CD4-positive, alpha-beta T cell treated with Interleukin-10 for 1 hour (primary cell): ENCODE results near the gene IL12RB2.
"Not testable (repeated sequence)": the region's sequence is repeated elsewhere in the genome, so short reads cannot be mapped to it uniquely, and the experiment has no call there.

Experiments
- DNase-seq: peaks from one replicate; pipeline ENCODE4 v3.0.0-alpha.2; 2020

The IL12RB2 gene

DNA sequence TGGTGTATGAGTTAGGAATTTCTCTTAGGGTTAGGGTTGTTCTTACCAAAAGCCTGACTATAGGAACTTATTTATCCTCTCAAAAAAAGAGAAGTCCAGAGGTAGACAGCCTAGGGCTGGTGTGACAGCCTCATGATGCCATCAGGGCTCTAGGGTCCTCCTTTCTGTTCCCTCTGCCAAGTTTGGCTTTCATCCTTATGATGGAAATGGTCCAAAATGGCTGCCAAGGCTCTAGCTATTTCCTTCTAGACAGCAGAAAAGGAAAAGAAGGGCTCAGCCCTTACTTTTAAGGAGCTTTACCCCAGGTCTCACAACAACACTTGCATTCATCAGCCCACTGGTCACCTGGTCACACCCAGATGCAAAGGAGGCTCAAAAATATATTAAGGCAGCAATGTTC lies 44.5 kb downstream of the IL12RB2 start:
- DNase-seq: no peak

DNA sequence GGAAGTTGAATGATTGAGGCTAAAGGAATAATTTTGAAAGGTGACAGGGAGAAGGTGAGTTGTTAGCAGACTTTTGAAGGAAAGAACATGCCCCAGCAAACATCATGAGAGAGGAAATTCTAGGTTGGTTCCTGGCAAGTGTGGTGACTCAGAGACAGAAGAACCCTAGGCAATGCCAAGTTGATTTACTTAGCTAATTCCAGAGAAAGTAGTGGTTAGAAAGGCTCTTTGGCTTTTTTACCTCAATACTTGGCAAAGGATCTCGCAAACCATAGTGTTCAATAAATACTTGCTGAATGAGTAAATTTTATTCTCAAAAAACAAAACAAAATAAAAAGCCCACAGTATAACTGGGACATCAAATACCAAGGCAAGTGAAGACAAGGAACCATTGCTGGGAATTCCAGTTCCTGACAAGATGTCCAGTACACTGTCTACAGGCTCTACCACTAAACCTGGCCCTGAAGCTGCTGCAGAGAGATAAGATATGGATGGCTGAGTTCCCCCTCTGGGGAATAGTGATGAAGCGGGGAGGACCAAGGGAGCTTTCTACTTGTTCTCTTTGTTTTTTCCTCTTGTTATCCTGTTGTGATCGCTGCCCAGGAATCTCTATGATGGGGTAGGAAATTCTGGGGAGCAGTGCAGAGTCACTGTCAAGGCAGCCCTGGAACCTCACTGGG lies 48.2 kb downstream of the IL12RB2 start:
- no peak for DNase-seq

DNA sequence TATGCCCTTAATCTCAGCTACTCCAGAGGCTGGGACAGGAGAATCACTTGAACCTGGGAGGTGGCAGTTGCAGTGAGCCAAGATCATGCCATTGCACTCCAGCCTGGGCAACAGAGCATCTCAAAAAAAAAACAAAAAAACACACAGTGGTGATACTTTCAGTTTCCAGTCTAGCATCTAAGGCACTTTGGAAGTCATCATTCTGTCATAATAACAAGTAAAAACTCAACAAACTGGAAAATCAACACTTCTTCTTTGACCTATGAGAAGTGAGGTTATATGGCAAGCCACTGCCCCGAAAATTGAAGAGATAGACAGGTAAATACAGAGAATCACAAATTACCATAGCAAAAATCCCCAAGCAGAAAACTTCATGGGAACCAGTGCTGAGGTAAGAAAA lies 51.9 kb downstream of the IL12RB2 start:
- DNase-seq: no peak

- DNase-seq: no peak
Measured at GRCh38 chr1:67361641-67362040, 54.0 kb downstream of the IL12RB2 start.

DNA sequence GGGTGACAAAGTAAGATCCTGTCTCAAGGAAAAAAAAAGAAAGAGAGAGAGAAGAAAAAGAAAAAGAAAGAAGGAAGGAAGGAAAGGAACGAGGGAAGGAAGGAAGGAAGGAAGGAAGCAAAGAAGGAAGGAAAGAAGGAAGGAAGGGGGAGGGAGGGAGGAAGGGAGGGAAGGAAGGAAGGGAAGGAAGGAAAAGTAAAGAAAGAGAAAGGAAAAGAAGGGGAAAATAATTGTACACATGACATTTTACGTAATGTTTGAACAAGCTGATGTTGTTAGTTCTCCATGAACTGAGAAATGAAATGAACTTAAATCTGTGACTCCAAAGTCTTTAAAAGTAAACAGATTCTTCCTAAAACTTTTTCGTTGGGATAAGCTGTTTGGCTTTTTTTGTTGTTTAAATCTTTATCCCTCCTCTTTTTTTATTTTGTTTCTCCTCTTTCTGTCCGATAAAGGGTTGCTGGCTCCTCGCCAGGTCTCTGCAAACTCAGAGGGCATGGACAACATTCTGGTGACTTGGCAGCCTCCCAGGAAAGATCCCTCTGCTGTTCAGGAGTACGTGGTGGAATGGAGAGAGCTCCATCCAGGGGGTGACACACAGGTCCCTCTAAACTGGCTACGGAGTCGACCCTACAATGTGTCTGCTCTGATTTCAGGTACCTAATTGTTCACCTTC lies 59.8 kb downstream of the IL12RB2 start:
- no peak for DNase-seq

GRCh38 chr1:67368046-67368514 lies 60.4 kb downstream of the IL12RB2 start:
- no peak for DNase-seq

DNA sequence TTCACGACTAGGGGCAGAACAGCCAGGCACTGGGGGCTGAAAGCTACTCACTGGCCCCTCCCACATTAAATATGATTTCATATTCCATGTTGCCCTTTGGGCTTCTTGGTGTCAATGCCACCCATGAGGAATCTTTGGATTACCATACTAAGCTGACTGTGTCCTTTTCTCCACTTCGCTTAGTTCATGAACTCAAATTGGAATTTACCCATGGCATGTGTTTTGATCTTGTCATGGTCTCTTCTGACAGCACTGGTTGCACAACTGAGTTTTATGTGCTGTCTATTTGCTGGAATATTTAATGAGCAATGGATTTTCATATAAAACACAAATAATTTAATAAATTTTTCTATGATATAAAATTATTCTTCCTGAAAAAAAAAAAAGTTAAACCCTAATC lies 63.4 kb downstream of the IL12RB2 start:
- no peak for DNase-seq

DNA sequence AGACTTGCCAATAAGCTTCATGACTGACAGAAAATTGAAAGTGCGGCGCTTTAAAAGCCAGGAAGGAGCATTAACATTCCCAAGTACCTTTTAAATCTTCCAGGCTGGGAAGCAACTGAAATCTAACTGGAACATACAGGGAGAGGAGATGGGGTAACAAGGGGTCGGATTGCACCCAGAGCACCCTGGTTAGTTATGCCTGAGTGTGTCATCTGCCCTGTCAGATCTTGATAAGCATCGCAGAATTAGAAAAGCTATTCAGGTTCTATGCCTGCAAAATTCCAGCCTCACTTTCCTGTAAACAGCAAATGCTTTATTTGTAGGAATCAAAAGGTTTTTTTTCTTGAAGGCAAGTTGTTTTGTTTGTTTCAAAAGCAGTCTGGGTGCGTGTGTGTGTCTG lies 64.0 kb downstream of the IL12RB2 start:
- no peak for DNase-seq

DNA sequence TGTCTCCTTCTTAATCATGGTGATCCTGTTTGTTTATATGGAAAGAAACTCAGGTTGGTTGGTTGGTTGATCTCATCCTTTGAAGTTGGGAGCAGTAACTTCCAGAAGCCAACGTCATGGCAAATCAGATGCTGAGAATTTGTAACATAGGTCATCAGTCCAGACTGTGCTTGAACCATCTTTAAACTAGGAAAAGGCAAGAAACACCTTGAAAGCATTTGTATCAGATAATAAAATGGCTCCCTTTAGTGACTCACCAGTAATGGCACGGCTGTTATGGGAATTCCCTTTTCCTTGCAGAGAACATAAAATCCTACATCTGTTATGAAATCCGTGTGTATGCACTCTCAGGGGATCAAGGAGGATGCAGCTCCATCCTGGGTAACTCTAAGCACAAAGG lies 64.5 kb downstream of the IL12RB2 start:
- DNase-seq: no peak

DNA sequence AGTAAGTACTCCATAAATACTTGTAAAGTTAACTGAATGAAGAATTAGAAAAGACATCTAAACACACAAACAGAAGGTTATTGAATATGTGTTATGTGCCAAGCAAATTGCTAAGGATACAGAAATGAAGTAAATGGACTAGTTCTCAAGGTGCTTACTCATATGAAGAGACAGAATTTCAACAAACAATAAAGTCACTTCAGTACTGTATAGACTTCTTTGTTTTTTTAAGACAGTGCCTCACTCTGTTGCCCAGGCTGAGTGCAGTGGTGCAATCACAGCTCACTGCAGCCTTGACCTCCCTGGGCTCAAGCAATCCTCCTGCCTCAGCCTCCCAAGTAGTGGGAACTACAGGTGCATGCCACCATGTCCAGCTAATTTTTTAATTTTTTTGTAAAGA lies 65.2 kb downstream of the IL12RB2 start:
- DNase-seq: no peak

DNA sequence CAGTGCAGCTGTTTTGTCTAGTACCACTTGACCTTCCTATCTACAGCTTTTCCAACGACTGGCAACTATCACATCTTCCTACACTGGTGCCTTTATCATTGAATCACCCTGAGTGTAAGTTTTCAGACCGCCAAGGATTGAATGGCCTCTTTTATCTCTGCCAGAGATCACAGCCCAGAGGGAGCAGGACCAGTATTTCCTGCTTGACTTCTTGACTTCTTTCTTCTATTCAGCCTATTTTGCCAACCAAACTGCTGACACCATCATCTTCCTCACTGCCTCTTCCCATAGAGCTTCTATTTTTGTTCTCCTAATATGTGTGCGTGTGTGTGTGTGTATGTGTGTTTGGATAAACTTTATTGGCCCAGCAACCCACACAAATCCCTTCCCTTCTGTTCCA lies 68.7 kb downstream of the IL12RB2 start:
- DNase-seq: no peak

- no peak for DNase-seq
Measured at GRCh38 chr1:67377253-67377652, 69.6 kb downstream of the IL12RB2 start.

DNA sequence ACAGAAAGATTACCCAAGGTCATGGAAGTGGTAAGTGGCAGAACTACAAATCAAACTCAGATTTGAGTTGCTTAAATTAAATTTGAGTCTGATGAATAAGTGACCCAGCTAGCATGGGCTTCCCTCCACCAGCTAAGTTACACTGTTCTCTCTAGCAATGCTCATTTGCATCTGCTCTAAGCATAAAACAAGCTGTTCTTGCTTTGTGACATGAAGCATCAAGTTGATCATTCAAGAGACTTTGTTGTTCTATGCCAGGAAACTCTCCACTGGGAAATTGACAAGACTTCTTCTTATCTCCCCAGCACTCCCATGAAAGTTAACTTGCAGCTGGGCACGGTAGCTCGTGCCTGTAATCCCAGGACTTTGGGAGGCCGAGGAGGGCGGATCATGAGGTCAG lies 73.5 kb downstream of the IL12RB2 start:
- no peak for DNase-seq

GRCh38 chr1:67382292-67382691 lies 74.6 kb downstream of the IL12RB2 start:
- no peak for DNase-seq

DNA sequence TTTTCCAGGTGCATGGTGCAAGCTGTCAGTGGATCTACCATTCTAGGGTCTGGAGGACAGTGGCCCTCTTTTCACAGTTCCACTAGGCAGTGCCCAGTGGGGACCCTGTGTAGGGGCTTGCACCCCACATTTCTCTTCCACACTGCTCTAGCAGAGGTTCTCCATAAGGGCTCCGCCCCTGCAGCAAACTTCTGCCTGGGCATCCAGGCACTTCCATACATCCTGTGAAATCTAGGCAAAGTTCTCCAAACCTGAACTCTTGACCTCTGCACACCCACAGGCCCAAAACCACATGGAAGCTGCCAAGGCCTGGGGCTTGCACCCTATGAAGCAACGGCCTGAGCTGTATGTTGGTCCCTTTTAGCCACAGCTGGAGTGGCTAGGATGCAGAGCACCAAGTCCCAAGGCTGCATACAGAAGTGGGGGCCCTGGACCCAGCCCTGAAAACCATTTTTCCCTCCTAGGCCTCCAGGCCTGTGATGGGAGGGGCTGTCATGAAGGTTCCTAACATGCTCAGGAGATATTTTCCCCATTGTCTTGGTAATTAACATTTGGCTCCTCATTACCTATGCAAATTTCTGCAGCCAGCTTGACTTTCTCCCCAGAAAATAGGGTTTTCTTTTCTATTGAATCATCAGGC lies 76.4 kb downstream of the IL12RB2 start:
- no peak for DNase-seq

GRCh38 chr1:67390041-67390887 lies 82.6 kb downstream of the IL12RB2 start:
- DNase-seq: no peak

- DNase-seq: no peak
Measured at GRCh38 chr1:67393240-67393639, 85.6 kb downstream of the IL12RB2 start.

DNA sequence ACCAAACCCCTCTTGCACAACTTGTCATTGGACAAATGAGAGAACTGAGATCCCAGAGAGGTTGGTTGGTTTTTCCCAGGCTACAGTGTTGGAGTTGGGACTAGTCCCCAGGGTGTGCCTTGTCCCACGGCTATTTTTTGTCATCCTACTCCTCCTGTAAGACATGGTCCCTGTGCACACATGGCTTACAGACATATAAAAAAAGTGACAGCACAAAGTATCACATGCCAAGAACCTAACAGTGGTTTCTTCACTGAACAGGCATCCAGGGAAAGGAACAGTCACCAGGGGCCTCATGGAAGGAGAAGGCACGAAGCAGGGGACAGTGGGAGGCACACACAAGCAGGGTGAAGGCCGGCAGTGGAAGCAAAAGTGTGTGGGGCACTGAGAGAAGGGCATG lies 86.1 kb downstream of the IL12RB2 start:
- no peak for DNase-seq

DNA sequence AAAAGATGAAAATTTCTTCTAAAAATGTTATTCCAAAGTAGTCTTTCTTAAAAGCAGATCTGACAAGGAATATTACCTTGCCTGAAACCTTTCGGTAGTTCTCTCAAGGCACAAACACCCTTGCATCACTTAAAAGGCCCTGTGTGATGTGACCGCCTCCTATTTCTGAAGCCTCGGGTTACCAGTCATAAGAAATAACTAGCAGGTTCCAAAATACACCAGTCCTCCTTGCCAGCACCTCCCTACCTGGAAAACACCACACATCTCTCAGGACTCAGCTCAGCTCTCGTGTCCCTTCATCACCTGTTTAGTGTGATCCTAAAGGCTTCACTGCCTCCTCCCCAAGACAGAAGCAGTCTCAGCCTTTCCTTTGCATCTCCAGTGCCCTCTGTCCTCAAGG lies 86.9 kb downstream of the IL12RB2 start:
- no peak for DNase-seq

DNA sequence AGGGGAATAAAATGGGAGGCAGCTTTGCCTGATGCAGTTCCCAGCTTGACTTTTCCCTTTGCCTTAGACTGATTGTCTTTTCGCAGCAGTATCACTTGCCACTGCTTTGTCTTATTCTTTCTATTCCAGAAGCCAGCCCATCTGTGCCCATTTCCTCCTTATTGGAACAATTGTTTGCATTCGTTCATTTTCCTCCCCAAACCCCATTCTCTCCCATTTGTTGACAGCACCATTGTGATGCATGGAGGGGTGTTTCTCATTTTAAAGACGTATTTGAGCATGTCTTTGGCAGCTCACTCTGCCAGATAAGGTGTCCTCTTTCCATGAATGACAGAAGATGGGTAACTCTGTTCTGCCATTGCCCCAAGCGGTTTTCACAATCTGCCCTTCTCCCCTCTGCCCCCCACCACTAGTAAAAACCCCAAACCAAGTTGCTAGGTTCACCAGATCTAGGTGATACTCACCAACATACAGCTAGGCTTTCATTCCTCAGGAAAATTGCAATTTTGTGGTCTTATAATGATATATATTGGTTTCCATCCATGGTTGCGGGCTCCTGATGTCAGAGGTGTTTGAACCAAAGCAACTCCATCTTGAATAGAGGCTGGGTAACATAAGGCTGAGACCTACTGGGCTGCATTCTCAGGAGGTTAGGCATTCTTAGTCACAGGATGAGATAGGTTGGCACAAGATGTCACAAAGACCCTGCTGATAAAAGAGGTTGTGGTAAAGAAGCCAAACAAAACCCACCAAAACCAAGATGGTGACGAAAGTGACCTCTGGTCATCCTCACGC lies 91.7 kb downstream of the IL12RB2 start:
- no peak for DNase-seq

DNA sequence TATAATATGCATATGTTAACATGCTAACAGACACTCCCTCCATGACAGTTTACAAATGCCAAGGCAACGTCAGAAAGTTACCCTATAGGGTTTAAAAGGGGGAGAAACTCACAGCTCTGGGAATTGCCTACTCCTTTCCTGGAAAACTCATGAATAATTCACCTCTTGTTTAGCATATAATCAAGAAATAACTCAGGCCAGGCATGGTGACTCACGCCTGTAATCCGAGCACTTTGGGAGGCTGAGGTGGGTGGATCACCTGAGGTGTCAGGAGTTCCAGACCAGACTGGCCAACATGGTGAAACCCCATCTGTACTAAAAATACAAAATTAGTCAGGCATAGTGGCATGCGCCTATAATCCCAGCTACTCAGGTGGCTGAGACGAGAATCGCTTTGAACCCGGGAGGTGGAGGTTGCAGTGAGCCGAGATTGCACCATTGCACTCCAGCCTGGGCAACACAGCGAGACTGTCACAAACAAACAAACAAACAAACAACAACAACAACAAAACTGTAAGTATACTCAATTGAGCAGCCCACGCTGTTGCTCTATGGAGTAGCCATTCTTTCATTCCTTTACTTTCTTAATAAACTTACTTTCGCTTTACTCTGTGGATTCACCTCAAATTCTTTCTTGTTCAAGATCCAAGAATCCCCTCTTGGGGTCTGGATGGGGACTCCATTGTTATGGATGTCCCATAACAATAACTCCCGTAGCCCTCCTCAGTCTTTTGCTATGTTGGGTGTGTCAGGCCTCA lies 92.5 kb downstream of the IL12RB2 start:
- not testable (repeated sequence) for DNase-seq

DNA sequence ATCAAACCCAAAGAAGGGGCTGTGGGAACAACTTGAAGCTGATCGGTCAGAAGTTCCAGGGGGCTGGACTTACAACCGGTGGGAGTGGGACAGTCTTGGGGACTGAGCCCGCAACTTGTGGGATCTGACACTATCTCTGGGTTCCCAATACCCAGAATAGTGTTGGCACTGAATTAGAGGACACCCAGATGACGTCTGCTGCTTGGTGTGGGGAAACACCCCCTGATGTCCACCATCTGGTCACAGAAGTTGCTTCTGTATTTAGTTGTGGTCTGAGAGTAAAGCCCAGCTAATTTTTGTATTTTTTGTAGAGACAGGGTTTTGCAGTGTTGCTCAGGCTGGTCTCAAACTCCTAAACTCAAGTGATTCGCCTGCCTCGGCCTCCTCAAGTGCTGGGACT lies 93.8 kb downstream of the IL12RB2 start:
- DNase-seq: no peak
